GM12891 (cell line): ENCODE results near the gene ING3.

Experiments
- DNase-seq: peaks from one replicate; pipeline ENCODE4 v3.0.0; 2011; ENCODE audit warnings: low spot score; ENCODE audit not compliant: insufficient read length
- FAIRE-seq: peaks from 2 replicates; lab custom pipeline; 2011; peaks lifted over from hg19 to GRCh38; lab: Jason Lieb, UNC
- PAX5 ChIP-seq: IDR thresholded peaks from 2 replicates; pipeline ENCODE4 v1.6.1; 2011; ENCODE audit warnings: low read length, moderate library complexity, mild to moderate bottlenecking; ENCODE audit not compliant: insufficient read depth, severe bottlenecking
- POLR2A ChIP-seq: IDR thresholded peaks from 2 replicates; pipeline ENCODE4 v1.6.1; 2011; ENCODE audit warnings: low read depth, low read length, control low read depth
- POLR2AphosphoS5 ChIP-seq: IDR thresholded peaks from 2 replicates; pipeline ENCODE4 v1.6.1; 2011; ENCODE audit warnings: low read depth, low read length, control low read depth
- POU2F2 ChIP-seq: IDR thresholded peaks from 2 replicates; pipeline ENCODE4 v1.6.1; 2011; ENCODE audit warnings: low read depth, mild to moderate bottlenecking, control low read depth, low read length, moderate library complexity
- SPI1 ChIP-seq: IDR thresholded peaks from 2 replicates; pipeline ENCODE4 v1.6.1; 2011; ENCODE audit warnings: low read depth, low read length, control low read depth
- TAF1 ChIP-seq: IDR thresholded peaks from 2 replicates; pipeline ENCODE4 v1.6.1; 2011; ENCODE audit warnings: low read depth, low read length, control low read depth

The ING3 gene

GRCh38 chr7:120993553-120994191, 43.1 kb downstream of the ING3 start:
- FAIRE-seq: no peak
- TF ChIP-seq PAX5: no peak
- no peak for TF ChIP-seq SPI1
- TF ChIP-seq TAF1: no peak
- no peak for TF ChIP-seq POLR2A
- TF ChIP-seq POLR2AphosphoS5: no peak
- TF ChIP-seq POU2F2: no peak
- DNase-seq: no peak

DNA sequence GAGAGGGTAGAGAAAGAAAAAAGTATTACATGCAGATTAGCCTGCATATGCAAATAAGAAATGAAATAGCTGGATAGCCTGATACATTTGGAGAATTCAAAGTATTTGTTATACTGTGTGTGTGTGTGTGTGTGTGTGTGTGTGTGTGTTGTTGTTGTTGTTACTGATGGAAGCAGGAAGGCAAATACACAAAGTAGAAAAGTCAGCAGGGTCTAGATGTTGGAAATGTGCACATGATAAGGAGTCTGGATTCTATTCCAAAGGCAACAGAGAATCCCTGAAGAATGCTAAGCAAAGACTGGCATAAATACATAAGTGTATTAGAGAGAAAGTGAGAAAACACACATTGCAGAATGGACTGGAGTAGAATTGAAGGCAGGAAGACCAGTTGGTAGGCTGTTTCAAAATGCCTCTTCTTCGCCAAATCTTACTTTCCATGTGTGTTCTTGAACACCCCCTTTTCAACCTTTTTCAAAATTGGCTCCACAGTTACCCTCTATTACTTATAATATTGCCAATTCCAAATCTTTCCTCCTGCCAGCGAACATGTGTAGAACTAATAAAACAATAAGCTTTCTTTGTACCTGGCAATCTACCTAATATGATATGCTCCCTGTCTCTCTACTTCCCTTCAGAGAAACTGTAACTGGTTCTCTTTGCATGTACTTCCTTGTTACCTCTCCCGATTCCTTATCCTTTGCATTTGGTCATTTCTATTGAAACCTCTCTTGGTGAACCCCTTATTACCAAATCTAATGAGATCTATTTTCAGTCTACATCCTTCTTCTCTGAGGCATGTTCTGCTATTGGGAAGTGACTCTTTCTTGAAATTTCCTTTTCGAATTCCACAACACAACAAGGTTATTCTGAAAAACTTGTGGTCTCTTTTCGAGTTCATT, 44.2 kb downstream of the ING3 start:
- no peak for TF ChIP-seq POU2F2
- no peak for TF ChIP-seq POLR2AphosphoS5
- DNase-seq: no peak
- no peak for FAIRE-seq

DNA sequence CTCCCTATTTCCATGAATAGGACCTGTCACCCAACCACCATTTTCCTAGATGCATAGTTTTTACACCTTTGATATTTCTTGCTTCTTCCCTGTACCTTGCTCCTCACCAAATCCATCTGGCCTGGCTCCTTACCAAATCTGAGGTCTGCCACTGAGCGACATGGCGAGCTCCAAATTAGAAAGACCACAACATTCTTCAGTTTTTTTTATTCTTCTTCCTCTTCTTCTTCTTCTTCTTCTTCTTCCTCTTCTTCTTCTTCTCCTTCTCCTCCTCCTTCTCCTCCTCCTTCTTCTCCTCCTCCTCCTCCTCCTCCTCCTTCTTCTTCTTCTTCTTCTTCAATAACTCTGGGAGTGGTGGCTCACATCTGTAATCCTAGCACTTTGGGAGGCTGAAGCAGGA, 45.1 kb downstream of the ING3 start:
- FAIRE-seq: no peak
- no peak for TF ChIP-seq POLR2AphosphoS5
- no peak for TF ChIP-seq POU2F2
- no peak for TF ChIP-seq PAX5
- TF ChIP-seq SPI1: no peak
- no peak for TF ChIP-seq POLR2A
- no peak for TF ChIP-seq TAF1
- DNase-seq: no peak

DNA sequence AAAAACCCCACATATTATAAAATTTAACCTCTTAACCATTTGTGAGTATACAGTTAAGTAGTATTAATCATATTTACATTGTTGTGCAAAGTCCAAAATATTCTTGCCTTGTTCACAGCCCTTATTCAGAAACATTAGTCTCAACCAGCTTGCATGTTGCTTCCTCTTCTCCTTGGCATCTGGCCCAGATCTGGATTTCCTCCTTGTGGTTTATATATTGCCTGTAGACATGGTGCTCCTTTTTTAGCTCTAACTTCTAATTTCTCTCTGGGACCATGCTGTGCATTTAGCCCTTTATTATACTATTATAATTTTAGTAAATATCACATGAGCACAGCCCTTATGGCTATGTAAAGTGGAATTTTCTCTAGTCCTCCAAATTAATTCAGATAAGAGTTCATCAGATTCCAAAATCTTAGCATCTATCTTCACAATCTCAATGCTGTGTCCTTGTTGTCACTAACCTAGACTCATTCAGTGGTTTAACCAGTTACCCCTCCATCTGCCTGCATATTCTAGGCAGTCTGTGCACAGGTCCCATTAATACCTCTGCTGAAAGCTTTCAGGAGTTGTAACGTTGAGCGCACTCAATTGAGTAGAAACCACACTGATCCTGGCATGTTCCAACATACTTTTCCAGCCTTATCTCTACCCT, 45.9 kb downstream of the ING3 start:
- TF ChIP-seq TAF1 (no peak), POLR2A (no peak), POU2F2 (no peak), POLR2AphosphoS5 (no peak)
- DNase-seq: no peak
- peak; percentile 9 for FAIRE-seq

- FAIRE-seq (no peak), DNase-seq (no peak)
- peak; percentile 68 for TF ChIP-seq SPI1
- no peak for TF ChIP-seq POU2F2
- no peak for TF ChIP-seq PAX5
Measured at GRCh38 chr7:120996988-120997345, 46.4 kb downstream of the ING3 start.

GRCh38 chr7:120997882-120998474, 47.4 kb downstream of the ING3 start:
- TF ChIP-seq POU2F2: no peak
- TF ChIP-seq SPI1: no peak
- TF ChIP-seq POLR2A: no peak
- no peak for TF ChIP-seq PAX5
- no peak for TF ChIP-seq TAF1
- TF ChIP-seq POLR2AphosphoS5: no peak
- FAIRE-seq (no peak), DNase-seq (no peak)

- DNase-seq: no peak
- TF ChIP-seq SPI1 (no peak), PAX5 (no peak), POLR2A (no peak), TAF1 (no peak), POLR2AphosphoS5 (no peak), POU2F2 (no peak)
- FAIRE-seq: no peak
Measured at GRCh38 chr7:120998520-120998919, 47.9 kb downstream of the ING3 start.

GRCh38 chr7:120998996-120999565, 48.5 kb downstream of the ING3 start:
- no peak for DNase-seq
- TF ChIP-seq POLR2A (no peak), SPI1 (no peak), PAX5 (no peak), POLR2AphosphoS5 (no peak), POU2F2 (no peak), TAF1 (no peak)
- no peak for FAIRE-seq
